PC-3 (cell line): Measurements from ENCODE around the gene SDK1. TPM values are rescaled to one million over a fixed set of nuclear protein-coding genes. Genes with fewer than 3 reads are reported as not detected.

ENCODE experiments used
- ATAC-seq: fragments of 200-7000 bp; cut with Tn5 transposase; 2 replicates; pipeline ENCODE4 v1.9.1; 2020; ENCODE audit warnings: mild to moderate bottlenecking, moderate library complexity
- BruUV-seq: library from RNA; stranded (reverse); fragments of 400-500 nt; replicated peaks from 2 replicates; lab custom pipeline; 2021; lab: Mats Ljungman, UMichigan
- CTCF ChIA-PET: fragments of 300-600 bp; sonication (Branson Sonifier 250); formaldehyde crosslinking; loops from one replicate; lab custom pipeline; 2022; ENCODE audit warnings: antibody characterized with exemption; lab: Charles Lee
- POLR2A ChIA-PET: fragments of 300-600 bp; sonication (Branson Sonifier 250); formaldehyde crosslinking; loops from one replicate; lab custom pipeline; 2022; ENCODE audit warnings: antibody characterized with exemption; ENCODE audit not compliant: unreplicated experiment; lab: Charles Lee
- DNase-seq: peaks from one replicate; pipeline ENCODE4 v3.0.0-alpha.2; 2015
- H2AFZ ChIP-seq: fragments of 300-600 bp; sonication (generic); 2 replicates; pipeline ENCODE4 v1.6.0; 2016; ENCODE audit warnings: antibody characterized with exemption, low read length
- H3F3A ChIP-seq: fragments of 300-600 bp; sonication (generic); one replicate; pipeline ENCODE4 v1.6.0; 2017; ENCODE audit warnings: antibody characterized with exemption, low read length, control low read depth, mild to moderate bottlenecking; ENCODE audit not compliant: unreplicated experiment
- H3K27ac ChIP-seq: fragments of 300-600 bp; sonication (generic); 2 replicates; pipeline ENCODE4 v1.5.1; 2016; ENCODE audit warnings: mild to moderate bottlenecking, low read length
- H3K27me3 ChIP-seq: fragments of 300-600 bp; sonication (generic); 2 replicates; pipeline ENCODE4 v1.6.1; 2016; ENCODE audit warnings: low read length, mixed read lengths
- H3K36me3 ChIP-seq: fragments of 300-600 bp; sonication (generic); 2 replicates; pipeline ENCODE4 v1.6.1; 2016; ENCODE audit warnings: low read depth, mixed run types, low read length, mixed read lengths
- H3K4me1 ChIP-seq: fragments of 300-600 bp; sonication (generic); 2 replicates; pipeline ENCODE4 v1.5.1; 2016; ENCODE audit warnings: low read length; ENCODE audit not compliant: insufficient read depth
- H3K4me2 ChIP-seq: fragments of 300-600 bp; sonication (generic); 2 replicates; pipeline ENCODE4 v1.6.0; 2016; ENCODE audit warnings: low read length
- H3K4me3 ChIP-seq: fragments of 300-600 bp; sonication (generic); 2 replicates; pipeline ENCODE4 v1.5.1; 2016; ENCODE audit warnings: mild to moderate bottlenecking, low read length, mixed read lengths
- H3K79me2 ChIP-seq: fragments of 300-600 bp; sonication (generic); 2 replicates; pipeline ENCODE4 v1.6.1; 2017; ENCODE audit warnings: low read length, mixed read lengths
- H3K9ac ChIP-seq: fragments of 300-600 bp; sonication (generic); 2 replicates; pipeline ENCODE4 v1.6.0; 2016; ENCODE audit warnings: mild to moderate bottlenecking, low read length
- H3K9me2 ChIP-seq: fragments of 300-600 bp; sonication (generic); replicated peaks from 2 replicates; pipeline ENCODE4 v1.6.1; 2016; ENCODE audit warnings: mixed run types, low read length, mixed read lengths
- H3K9me3 ChIP-seq: fragments of 300-600 bp; sonication (generic); 2 replicates; pipeline ENCODE4 v1.6.1; 2016; ENCODE audit warnings: low read length, mixed read lengths
- H4K20me1 ChIP-seq: fragments of 300-600 bp; sonication (generic); 2 replicates; pipeline ENCODE4 v1.6.1; 2016; ENCODE audit warnings: low read length, mixed read lengths
- CTCF ChIP-seq: fragments of 300-600 bp; sonication (generic); conservative IDR thresholded peaks from 2 replicates; pipeline ENCODE4 v1.5.1; 2017; ENCODE audit warnings: antibody characterized with exemption, low read depth, mild to moderate bottlenecking, low read length
- EZH2 ChIP-seq: fragments of 300-600 bp; sonication (generic); IDR thresholded peaks from one replicate; pipeline ENCODE4 v1.6.1; 2017; ENCODE audit warnings: antibody characterized with exemption, mild to moderate bottlenecking, low read length; ENCODE audit not compliant: unreplicated experiment
- EZH2phosphoT487 ChIP-seq: fragments of 300-600 bp; sonication (generic); IDR thresholded peaks from 2 replicates; pipeline ENCODE4 v1.6.1; 2018; ENCODE audit warnings: mild to moderate bottlenecking, antibody characterized with exemption, low read length, borderline replicate concordance
- intact Hi-C: fragments of 100-400 bp; cut with micrococcal nuclease; formaldehyde crosslinking; loops from 2 replicates; pipeline ENCODE4 v1.9.0; 2023
- total RNA-seq: library from RNA; depleted of rRNA; stranded (reverse); fragments of >200 nt; gene quantifications from 2 replicates; pipeline ENCODE4 v1.2.3, GENCODE V29; 2014

SDK1 gene
- total RNA-seq, 1 experiment from 2014 or later, result 2.8 TPM

GRCh38 chr7:4245866-4246470 is 944.9 kb downstream of the SDK1 start:
- H3K9ac ChIP-seq, result peak overlapping the region; percentile 21; the same call in 1 of the 2 replicates
- DNase-seq, result peak; percentile 67
- no peaks in the 10 kb centered on the region for H3F3A ChIP-seq
- intact Hi-C loops, result no loop called here
- BruUV-seq, result no TSS peak
- H3K9me3 ChIP-seq, result no peaks in the 10 kb centered on the region; the same call in 1 of the 2 replicates
- 0 out of 2 replicates have a peak overlapping the region, but pooled peaks have one; percentile 13 for H3K4me2 ChIP-seq
- H3K4me3 ChIP-seq, result no peak overlapping the region
- H3K27ac ChIP-seq, result peak overlapping the region; percentile 79
- no peak overlapping the region for H2AFZ ChIP-seq
- ChIA-PET POLR2A (no interaction called here), CTCF (no interaction called here)
- H3K79me2 ChIP-seq, result no peaks in the 10 kb centered on the region
- H4K20me1 ChIP-seq, result no peaks in the 10 kb centered on the region
- peaks cover 12% of the 10 kb centered on the region for H3K4me1 ChIP-seq
- H3K36me3 ChIP-seq, result no peaks in the 10 kb centered on the region
- no peaks in the 10 kb centered on the region for H3K9me2 ChIP-seq
- no peaks in the 10 kb centered on the region for H3K27me3 ChIP-seq
- ATAC-seq, result peak; percentile 64
- TF ChIP-seq CTCF (no peak), EZH2phosphoT487 (no peak), EZH2 (no peak)

GRCh38 chr7:4246536-4246935 is 945.5 kb downstream of the SDK1 start:
- DNase-seq (no peak), ATAC-seq (no peak)
- H3K79me2 ChIP-seq, result no peaks in the 10 kb centered on the region
- H4K20me1 ChIP-seq, result no peaks in the 10 kb centered on the region
- H3K36me3 ChIP-seq, result no peaks in the 10 kb centered on the region
- no peaks in the 10 kb centered on the region for H3F3A ChIP-seq
- no peaks in the 10 kb centered on the region for H3K27me3 ChIP-seq
- H3K4me1 ChIP-seq, result peaks cover 12% of the 10 kb centered on the region
- H3K4me3 ChIP-seq, result no peak overlapping the region
- H3K9ac ChIP-seq, result no peak overlapping the region
- no peak for TF ChIP-seq EZH2phosphoT487
- TF ChIP-seq EZH2, result no peak
- TF ChIP-seq CTCF, result no peak
- intact Hi-C loops, result no loop called here
- no peak overlapping the region for H2AFZ ChIP-seq
- CTCF ChIA-PET, result no interaction called here
- H3K4me2 ChIP-seq, result no peak overlapping the region
- H3K9me2 ChIP-seq, result no peaks in the 10 kb centered on the region
- BruUV-seq, result no TSS peak
- POLR2A ChIA-PET, result no interaction called here
- peaks cover 2% of the 10 kb centered on the region; the same call in 1 of the 2 replicates for H3K9me3 ChIP-seq
- no peak overlapping the region for H3K27ac ChIP-seq

GRCh38 chr7:4247106-4247876 is 946.2 kb downstream of the SDK1 start:
- BruUV-seq, result no TSS peak
- Histone ChIP-seq H4K20me1 (no peaks in the 10 kb centered on the region), H3K27ac (no peak overlapping the region), H3K4me2 (no peak overlapping the region), H2AFZ (no peak overlapping the region), H3F3A (no peaks in the 10 kb centered on the region), H3K9me3 (peaks cover 5% of the 10 kb centered on the region; the same call in 1 of the 2 replicates), H3K9ac (no peak overlapping the region), H3K27me3 (no peaks in the 10 kb centered on the region), H3K9me2 (no peaks in the 10 kb centered on the region), H3K36me3 (no peaks in the 10 kb centered on the region), H3K4me1 (peaks cover 12% of the 10 kb centered on the region), H3K79me2 (no peaks in the 10 kb centered on the region), H3K4me3 (no peak overlapping the region)
- TF ChIP-seq EZH2, result no peak
- TF ChIP-seq EZH2phosphoT487, result no peak
- no peak for TF ChIP-seq CTCF
- CTCF ChIA-PET, result no interaction called here
- intact Hi-C loops, result no loop called here
- POLR2A ChIA-PET, result no interaction called here
- DNase-seq, result no peak
- ATAC-seq, result no peak
